DMS79 (cell line): ENCODE data around the gene FBXL13.
"Not testable (repeated sequence)": the region's sequence is repeated elsewhere in the genome, so short reads cannot be mapped to it uniquely, and the experiment has no call there.

ENCODE experiments used
- DNase-seq: peaks from one replicate; lab custom pipeline; 2025; lab: John Stamatoyannopoulos, UW

Gene FBXL13

GRCh38 chr7:103079836-103080235, 5.2 kb upstream of the FBXL13 start:
- no peak for DNase-seq

- not testable (repeated sequence) for DNase-seq
Measured at GRCh38 chr7:103078226-103078625, 3.6 kb upstream of the FBXL13 start.

GRCh38 chr7:103077318-103077717, 2.7 kb upstream of the FBXL13 start:
- no peak for DNase-seq

GRCh38 chr7:103076764-103077163, 2.2 kb upstream of the FBXL13 start:
- DNase-seq = no peak

GRCh38 chr7:103075337-103075918, 832 bp upstream of the FBXL13 start:
- peak; percentile 41 for DNase-seq

- DNase-seq = no peak
Measured at GRCh38 chr7:103073989-103074518, 542 bp downstream of the FBXL13 start.

GRCh38 chr7:103071000-103071399, 3.6 kb downstream of the FBXL13 start:
- no peak for DNase-seq

GRCh38 chr7:103068414-103069403, 5.9 kb downstream of the FBXL13 start:
- no peak for DNase-seq

GRCh38 chr7:103065667-103066066, 8.9 kb downstream of the FBXL13 start:
- no peak for DNase-seq

- no peak for DNase-seq
Measured at GRCh38 chr7:103063895-103064294, 10.7 kb downstream of the FBXL13 start.

- no peak for DNase-seq
Measured at GRCh38 chr7:103059471-103059870, 15.1 kb downstream of the FBXL13 start.

- no peak for DNase-seq
Measured at GRCh38 chr7:103058122-103058521, 16.5 kb downstream of the FBXL13 start.

GRCh38 chr7:103056006-103056405, 18.6 kb downstream of the FBXL13 start:
- not testable (repeated sequence) for DNase-seq

GRCh38 chr7:103051519-103051918, 23.1 kb downstream of the FBXL13 start:
- no peak for DNase-seq

- no peak for DNase-seq
Measured at GRCh38 chr7:103048833-103049232, 25.8 kb downstream of the FBXL13 start.

- DNase-seq = not testable (repeated sequence)
Measured at GRCh38 chr7:103041815-103042214, 32.8 kb downstream of the FBXL13 start.

GRCh38 chr7:103037823-103038739, 36.5 kb downstream of the FBXL13 start:
- not testable (repeated sequence) for DNase-seq

GRCh38 chr7:103037476-103037822, 37.1 kb downstream of the FBXL13 start:
- no peak for DNase-seq

- not testable (repeated sequence) for DNase-seq
Measured at GRCh38 chr7:103034318-103034717, 40.3 kb downstream of the FBXL13 start.

GRCh38 chr7:103031781-103032180, 42.8 kb downstream of the FBXL13 start:
- DNase-seq = no peak

GRCh38 chr7:103031024-103031423, 43.6 kb downstream of the FBXL13 start:
- no peak for DNase-seq

- DNase-seq = no peak
Measured at GRCh38 chr7:103025341-103025740, 49.3 kb downstream of the FBXL13 start.
